ENCODE results near the gene PID1.
"Not testable (repeated sequence)": the region's sequence is repeated elsewhere in the genome, so short reads cannot be mapped to it uniquely, and the experiment has no call there.

DNA sequence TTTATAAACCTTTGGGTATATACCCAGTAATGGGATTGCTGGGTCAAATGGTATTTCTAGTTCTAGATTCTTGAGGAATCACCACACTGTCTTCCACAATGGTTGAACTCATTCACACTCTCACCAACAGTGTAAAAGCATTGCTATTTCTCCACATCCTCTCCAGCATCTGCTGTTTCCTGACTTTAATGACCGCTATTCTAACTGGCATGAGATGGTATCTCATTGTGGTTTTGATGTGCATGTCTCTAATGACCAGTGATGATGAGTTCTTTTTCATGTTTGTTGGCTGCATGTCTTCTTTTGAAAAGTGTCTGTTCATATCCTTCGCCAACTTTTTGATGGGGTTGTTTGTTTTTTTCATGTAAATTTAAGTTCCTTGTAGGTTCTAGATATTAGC lies 194.2 kb downstream of the PID1 start:
- TF ChIP-seq, protein P1, sequence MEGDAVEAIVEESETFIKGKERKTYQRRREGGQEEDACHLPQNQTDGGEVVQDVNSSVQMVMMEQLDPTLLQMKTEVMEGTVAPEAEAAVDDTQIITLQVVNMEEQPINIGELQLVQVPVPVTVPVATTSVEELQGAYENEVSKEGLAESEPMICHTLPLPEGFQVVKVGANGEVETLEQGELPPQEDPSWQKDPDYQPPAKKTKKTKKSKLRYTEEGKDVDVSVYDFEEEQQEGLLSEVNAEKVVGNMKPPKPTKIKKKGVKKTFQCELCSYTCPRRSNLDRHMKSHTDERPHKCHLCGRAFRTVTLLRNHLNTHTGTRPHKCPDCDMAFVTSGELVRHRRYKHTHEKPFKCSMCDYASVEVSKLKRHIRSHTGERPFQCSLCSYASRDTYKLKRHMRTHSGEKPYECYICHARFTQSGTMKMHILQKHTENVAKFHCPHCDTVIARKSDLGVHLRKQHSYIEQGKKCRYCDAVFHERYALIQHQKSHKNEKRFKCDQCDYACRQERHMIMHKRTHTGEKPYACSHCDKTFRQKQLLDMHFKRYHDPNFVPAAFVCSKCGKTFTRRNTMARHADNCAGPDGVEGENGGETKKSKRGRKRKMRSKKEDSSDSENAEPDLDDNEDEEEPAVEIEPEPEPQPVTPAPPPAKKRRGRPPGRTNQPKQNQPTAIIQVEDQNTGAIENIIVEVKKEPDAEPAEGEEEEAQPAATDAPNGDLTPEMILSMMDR (IDR thresholded peaks at IDR 0.05), result not testable (repeated sequence)
- not testable (repeated sequence) for TF ChIP-seq POLR2A (IDR thresholded peaks at IDR 0.05)

All from right lobe of liver (tissue), 4 donors.